ENCODE results near the gene FADS2.

FADS2 gene

GRCh38 chr11:61791737-61792309 is 36.3 kb upstream of the FADS2 start:
- ATAC-seq: peak; percentile 71
- TF ChIP-seq CSRNP3 (CRISPR knock-in tag; IDR thresholded peaks at IDR 0.05): peak; percentile 11; the same call in 1 of the 2 replicates
- TF ChIP-seq ZFP3 (CRISPR knock-in tag; IDR thresholded peaks at IDR 0.05): peak; percentile 93
- TF ChIP-seq SNAI2 (CRISPR knock-in tag; IDR thresholded peaks at IDR 0.05): no peak
- TF ChIP-seq TCF4 (CRISPR knock-in tag; IDR thresholded peaks at IDR 0.05; ENCODE audit: borderline replicate concordance): no peak
- peak; percentile 59; the same call in 1 of the 2 replicates for TF ChIP-seq TSHZ2 (CRISPR knock-in tag; IDR thresholded peaks at IDR 0.05)

- peak; percentile 92 for ATAC-seq
- TF ChIP-seq SNAI2 (CRISPR knock-in tag; IDR thresholded peaks at IDR 0.05) (no peak), ARNTL (CRISPR knock-in tag; IDR thresholded peaks at IDR 0.05; ENCODE audit: borderline replicate concordance, low read depth) (no peak), TOX (CRISPR knock-in tag; IDR thresholded peaks at IDR 0.05; ENCODE audit: borderline replicate concordance) (no peak), ESRRG (CRISPR knock-in tag; IDR thresholded peaks at IDR 0.05) (no peak), ZNF8 (CRISPR knock-in tag; IDR thresholded peaks at IDR 0.05) (no peak), ZFP3 (CRISPR knock-in tag; IDR thresholded peaks at IDR 0.05) (no peak), CREB5 (CRISPR knock-in tag; IDR thresholded peaks at IDR 0.05; ENCODE audit: low read depth) (no peak)
Observed at GRCh38 chr11:61792310-61793082, 35.6 kb upstream of the FADS2 start, which contains the start of the genes FEN1 and TMEM258. Gene FEN1, plus strand, starts transcription at chr11:61792911. Its CDS starts 2,451 bp downstream, at chr11:61795362. Gene TMEM258, minus strand, starts transcription at chr11:61792599. Its CDS starts 41 bp downstream, at chr11:61792558.

GRCh38 chr11:61793083-61793828 is 34.8 kb upstream of the FADS2 start:
- peak; percentile 37 for ATAC-seq
- TF ChIP-seq ZFP30 (CRISPR knock-in tag; IDR thresholded peaks at IDR 0.05) (no peak), CSRNP3 (CRISPR knock-in tag; IDR thresholded peaks at IDR 0.05) (no peak), ZNF565 (CRISPR knock-in tag; conservative IDR thresholded peaks at IDR 0.05; ENCODE audit: low read depth) (no peak), ZC3H10 (CRISPR knock-in tag; IDR thresholded peaks at IDR 0.05) (no peak), SNAI2 (CRISPR knock-in tag; IDR thresholded peaks at IDR 0.05) (no peak), PATZ1 (CRISPR knock-in tag; IDR thresholded peaks at IDR 0.05; ENCODE audit: borderline replicate concordance) (no peak), OSR1 (CRISPR knock-in tag; IDR thresholded peaks at IDR 0.05) (no peak), ESRRG (CRISPR knock-in tag; IDR thresholded peaks at IDR 0.05) (no peak), POU6F1 (CRISPR knock-in tag; IDR thresholded peaks at IDR 0.05; ENCODE audit: borderline replicate concordance, low read depth) (no peak), TCF4 (CRISPR knock-in tag; IDR thresholded peaks at IDR 0.05; ENCODE audit: borderline replicate concordance) (no peak), GLIS3 (CRISPR knock-in tag; IDR thresholded peaks at IDR 0.05) (no peak), ZNF70 (CRISPR knock-in tag; IDR thresholded peaks at IDR 0.05) (no peak), ISL1 (CRISPR knock-in tag; IDR thresholded peaks at IDR 0.05) (no peak), ZFP3 (CRISPR knock-in tag; IDR thresholded peaks at IDR 0.05) (no peak), CSDC2 (CRISPR knock-in tag; IDR thresholded peaks at IDR 0.05) (no peak), RARB (CRISPR knock-in tag; IDR thresholded peaks at IDR 0.05) (no peak), TOX (CRISPR knock-in tag; IDR thresholded peaks at IDR 0.05; ENCODE audit: borderline replicate concordance) (no peak), PPARA (CRISPR knock-in tag; IDR thresholded peaks at IDR 0.05; ENCODE audit: borderline replicate concordance) (no peak), CREB5 (CRISPR knock-in tag; IDR thresholded peaks at IDR 0.05; ENCODE audit: low read depth) (no peak), BACH2 (CRISPR knock-in tag; IDR thresholded peaks at IDR 0.05; ENCODE audit: borderline replicate concordance) (no peak)
